ENCODE results near the gene CRYGC. TPM values are rescaled to one million over a fixed set of nuclear protein-coding genes. Genes with fewer than 3 reads are reported as not detected.
"Not testable (repeated sequence)": the region's sequence is repeated elsewhere in the genome, so short reads cannot be mapped to it uniquely, and the experiment has no call there.

The CRYGC gene
- total RNA-seq, 4 donors from 2014 or later: not detected

GRCh38 chr2:208101716-208102631 lies 27.7 kb downstream of the CRYGC start:
- no peak for ATAC-seq
- H3K4me1 ChIP-seq: no peaks in the 10 kb centered on the region
- no peak overlapping the region for H3K4me3 ChIP-seq
- H3K36me3 ChIP-seq: no peaks in the 10 kb centered on the region
- no peak for DNase-seq
- in situ Hi-C loops (cut with MboI; ENCODE audit: low sequenced_read_pairs in 4 of 4): no loop called here
- intact Hi-C loops (cut with DNase I; ENCODE audit: low total_unique reads): no loop called here
- no peaks in the 10 kb centered on the region for H3K9me3 ChIP-seq
- no peak for TF ChIP-seq POLR2A (IDR thresholded peaks at IDR 0.05)
- TF ChIP-seq CTCF (IDR thresholded peaks at IDR 0.05 in 4 of 5, conservative IDR thresholded peaks at IDR 0.05 in 1 of 5): no peak
- no peak overlapping the region for H3K27ac ChIP-seq
- H3K27me3 ChIP-seq: no peaks in the 10 kb centered on the region

GRCh38 chr2:208099682-208100470 lies 29.8 kb downstream of the CRYGC start:
- Histone ChIP-seq H3K9me3 (no peaks in the 10 kb centered on the region), H3K4me3 (no peak overlapping the region), H3K4me1 (no peaks in the 10 kb centered on the region), H3K27me3 (no peaks in the 10 kb centered on the region), H3K27ac (no peak overlapping the region), H3K36me3 (no peaks in the 10 kb centered on the region)
- ATAC-seq (no peak), DNase-seq (no peak)
- intact Hi-C loops (cut with DNase I; ENCODE audit: low total_unique reads) (no loop called here), in situ Hi-C loops (cut with MboI; ENCODE audit: low sequenced_read_pairs in 4 of 4) (no loop called here)
- no peak for TF ChIP-seq CTCF (IDR thresholded peaks at IDR 0.05 in 4 of 5, conservative IDR thresholded peaks at IDR 0.05 in 1 of 5)
- TF ChIP-seq POLR2A (IDR thresholded peaks at IDR 0.05): no peak

GRCh38 chr2:208098701-208099100 lies 30.9 kb downstream of the CRYGC start:
- H3K27ac ChIP-seq; intact Hi-C loops (cut with DNase I; ENCODE audit: low total_unique reads); ATAC-seq; DNase-seq; H3K36me3 ChIP-seq; H3K9me3 ChIP-seq; in situ Hi-C loops (cut with MboI; ENCODE audit: low sequenced_read_pairs in 4 of 4); H3K27me3 ChIP-seq; H3K4me1 ChIP-seq; H3K4me3 ChIP-seq: not testable (repeated sequence)

DNA sequence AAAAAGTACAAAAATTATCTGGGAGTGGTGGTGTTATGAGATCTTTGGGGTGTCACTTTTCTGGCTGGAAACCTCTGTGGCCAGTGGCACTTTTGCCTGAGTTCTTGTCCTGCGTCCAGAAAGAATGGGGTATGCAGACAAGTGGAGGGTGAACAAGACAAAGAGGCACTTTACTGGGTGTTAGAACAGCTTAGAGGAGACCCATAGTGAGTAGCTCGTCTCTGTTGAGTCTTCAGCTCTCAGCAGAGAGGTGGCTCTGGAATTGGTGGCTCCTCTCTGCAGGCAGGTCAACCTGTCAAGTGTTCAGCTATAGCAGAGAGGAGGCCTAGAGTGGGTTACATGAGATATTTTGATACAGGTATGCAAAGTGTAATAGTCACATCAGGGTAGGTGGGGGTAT lies 31.4 kb downstream of the CRYGC start:
- Histone ChIP-seq H3K9me3 (no peaks in the 10 kb centered on the region), H3K27me3 (no peaks in the 10 kb centered on the region), H3K4me1 (no peaks in the 10 kb centered on the region), H3K27ac (no peak overlapping the region), H3K36me3 (no peaks in the 10 kb centered on the region), H3K4me3 (no peak overlapping the region)
- DNase-seq: no peak
- in situ Hi-C loops (cut with MboI; ENCODE audit: low sequenced_read_pairs in 4 of 4) (no loop called here), intact Hi-C loops (cut with DNase I; ENCODE audit: low total_unique reads) (no loop called here)
- ATAC-seq: no peak
- TF ChIP-seq POLR2A (IDR thresholded peaks at IDR 0.05) (no peak), CTCF (IDR thresholded peaks at IDR 0.05 in 4 of 5, conservative IDR thresholded peaks at IDR 0.05 in 1 of 5) (no peak)

GRCh38 chr2:208097801-208098200 lies 31.8 kb downstream of the CRYGC start:
- Histone ChIP-seq H3K27ac (no peak overlapping the region), H3K4me1 (no peaks in the 10 kb centered on the region), H3K9me3 (no peaks in the 10 kb centered on the region), H3K4me3 (no peak overlapping the region), H3K36me3 (no peaks in the 10 kb centered on the region), H3K27me3 (no peaks in the 10 kb centered on the region)
- DNase-seq (no peak), ATAC-seq (no peak)
- in situ Hi-C loops (cut with MboI; ENCODE audit: low sequenced_read_pairs in 4 of 4) (no loop called here), intact Hi-C loops (cut with DNase I; ENCODE audit: low total_unique reads) (no loop called here)
- TF ChIP-seq CTCF (IDR thresholded peaks at IDR 0.05 in 4 of 5, conservative IDR thresholded peaks at IDR 0.05 in 1 of 5) (no peak), POLR2A (IDR thresholded peaks at IDR 0.05) (no peak)

Measured in gastrocnemius medialis (tissue), 4 donors.